GOT3 (cell line): ENCODE measurements around the gene METAP1.
"Not testable (repeated sequence)": the region's sequence is repeated elsewhere in the genome, so short reads cannot be mapped to it uniquely, and the experiment has no call there.

Source experiments
- DNase-seq: peaks from one replicate; lab custom pipeline; 2025; ENCODE audit warnings: mixed read lengths; lab: John Stamatoyannopoulos, UW

The METAP1 gene

GRCh38 chr4:99059550-99059949, 64.0 kb downstream of the METAP1 start:
- DNase-seq, result no peak

GRCh38 chr4:99061048-99061700, 65.7 kb downstream of the METAP1 start:
- DNase-seq, result no peak

DNA sequence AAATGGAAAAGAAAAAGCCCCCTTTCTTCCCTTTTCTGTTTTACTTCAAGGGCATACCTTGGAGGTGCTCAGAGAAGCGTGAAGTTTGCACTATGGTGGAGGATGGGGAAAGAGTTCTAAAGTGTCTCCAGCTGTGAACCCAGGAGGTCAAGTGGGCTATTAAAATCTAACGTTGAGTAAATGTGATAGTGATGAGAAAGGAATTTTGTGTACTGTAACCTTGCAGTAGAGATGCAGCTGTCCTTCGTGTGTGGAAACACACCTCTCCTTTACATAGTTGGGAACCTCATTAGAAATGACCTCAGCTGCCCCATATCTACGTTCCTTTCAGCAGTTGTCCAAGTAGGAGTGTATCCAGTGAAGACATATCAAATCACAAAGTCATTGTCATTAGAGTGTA, 66.6 kb downstream of the METAP1 start:
- no peak for DNase-seq

- DNase-seq, result not testable (repeated sequence)
Measured at GRCh38 chr4:99065521-99065920, 70.0 kb downstream of the METAP1 start.

- DNase-seq, result no peak
Measured at GRCh38 chr4:99067617-99068016, 72.1 kb downstream of the METAP1 start.

DNA sequence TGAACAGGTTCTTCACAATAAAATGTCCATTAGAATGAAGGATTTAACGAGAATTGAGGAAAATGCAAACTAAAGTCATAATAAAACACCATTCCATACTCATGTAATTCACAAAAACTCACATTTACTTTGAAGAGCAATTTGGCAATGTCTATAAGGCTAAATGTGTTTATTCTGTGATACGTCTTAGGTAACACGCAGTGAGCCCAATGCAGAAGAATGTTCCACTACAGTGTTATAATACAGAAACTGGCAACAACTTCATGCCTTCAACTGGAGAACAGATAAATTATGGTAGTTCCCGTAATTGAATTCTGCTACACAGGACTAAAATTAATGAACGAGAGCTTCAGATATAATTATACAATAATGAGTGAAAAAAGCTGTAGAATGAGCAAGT, 75.6 kb downstream of the METAP1 start:
- DNase-seq, result no peak

GRCh38 chr4:99074816-99075215, 79.3 kb downstream of the METAP1 start:
- no peak for DNase-seq

- no peak for DNase-seq
Measured at GRCh38 chr4:99076292-99076976, 80.9 kb downstream of the METAP1 start.

DNA sequence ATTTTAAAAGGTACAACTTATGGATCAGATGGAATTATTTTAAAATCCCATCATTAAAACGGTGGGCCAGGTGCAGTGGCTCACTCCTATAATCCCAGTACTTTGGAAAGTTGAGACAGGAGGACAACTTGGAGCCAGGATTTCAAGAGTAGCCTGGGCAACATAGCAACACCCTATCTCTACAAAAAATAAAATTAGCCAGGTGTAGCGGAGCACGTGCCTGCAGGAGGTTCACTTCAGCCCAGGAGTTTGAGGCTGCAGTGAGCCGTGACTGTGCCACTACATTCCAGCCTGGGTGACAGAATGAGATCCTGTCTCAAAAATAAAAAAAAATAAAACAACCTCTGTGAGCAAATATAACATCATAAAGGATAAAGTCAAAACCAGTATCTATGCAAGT, 81.7 kb downstream of the METAP1 start:
- DNase-seq, result no peak

DNA sequence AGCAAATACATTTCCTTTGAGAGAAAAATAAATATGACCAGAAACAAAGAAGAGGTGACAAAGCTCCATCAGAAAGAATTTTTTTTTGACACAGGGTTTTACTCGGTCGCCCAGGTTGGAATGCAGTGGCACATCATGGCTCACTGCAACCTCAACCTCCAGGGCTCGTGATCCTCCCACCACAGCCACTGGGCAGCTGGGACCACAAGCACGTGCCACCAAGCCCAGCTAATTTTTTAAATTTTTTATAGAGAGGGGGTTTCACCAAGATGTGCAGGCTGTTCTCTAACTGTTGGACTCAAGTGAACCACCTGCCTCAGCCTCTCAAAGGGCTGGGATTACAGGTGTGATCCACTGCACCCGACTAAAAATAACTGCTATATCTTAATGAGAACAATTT, 82.8 kb downstream of the METAP1 start:
- DNase-seq, result no peak

GRCh38 chr4:99078931-99079624, 83.6 kb downstream of the METAP1 start:
- DNase-seq, result no peak

DNA sequence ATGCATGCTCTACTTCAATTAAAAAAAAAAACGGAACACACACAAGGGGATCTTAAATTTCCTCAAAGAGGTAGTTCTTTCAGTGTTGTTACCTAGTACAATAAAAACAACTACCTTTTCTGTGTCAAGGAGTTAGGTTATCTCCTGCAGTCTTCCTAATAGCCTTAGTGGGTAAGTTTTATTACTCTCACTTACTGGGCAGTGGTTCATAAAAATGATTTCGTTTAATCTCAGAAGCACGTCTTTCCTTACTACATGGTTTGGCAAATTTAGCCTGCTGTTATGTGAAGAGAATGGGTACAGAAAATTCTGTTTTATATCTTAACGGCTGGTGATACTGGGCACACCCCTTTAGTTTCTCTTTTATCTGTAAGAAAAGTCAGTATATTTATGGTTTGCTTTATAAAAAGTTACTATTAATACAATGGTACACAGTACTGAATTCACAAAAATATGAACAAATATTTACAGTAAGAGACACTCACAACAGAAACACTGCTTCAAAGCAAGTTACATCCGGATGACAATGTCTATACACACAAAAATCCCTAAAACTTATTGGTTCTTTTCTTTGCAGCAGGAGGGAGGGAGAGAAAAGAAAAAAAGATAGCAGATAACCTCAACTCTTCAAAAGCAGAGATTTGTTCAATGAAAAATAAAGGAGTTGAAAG, 84.2 kb downstream of the METAP1 start:
- no peak for DNase-seq

DNA sequence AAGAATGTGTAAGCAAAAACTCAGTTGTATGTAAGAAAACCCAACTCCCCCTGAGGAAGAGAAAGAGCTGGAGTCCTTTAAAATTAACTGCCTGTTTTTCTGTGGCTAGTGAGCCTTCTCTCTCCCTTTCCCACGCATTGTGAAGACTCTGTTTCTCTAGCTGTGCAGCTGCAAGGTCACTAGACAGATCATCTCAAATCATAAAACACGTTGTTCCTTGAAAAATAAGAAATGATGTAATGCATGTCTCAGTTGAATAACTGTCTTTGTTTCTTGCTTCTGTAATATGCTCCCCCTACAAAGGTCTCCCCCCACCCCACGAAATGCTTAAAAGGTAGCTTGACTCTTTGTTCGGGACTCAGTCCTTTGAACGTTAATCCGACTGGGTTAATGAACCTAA, 85.3 kb downstream of the METAP1 start:
- DNase-seq, result not testable (repeated sequence)

DNA sequence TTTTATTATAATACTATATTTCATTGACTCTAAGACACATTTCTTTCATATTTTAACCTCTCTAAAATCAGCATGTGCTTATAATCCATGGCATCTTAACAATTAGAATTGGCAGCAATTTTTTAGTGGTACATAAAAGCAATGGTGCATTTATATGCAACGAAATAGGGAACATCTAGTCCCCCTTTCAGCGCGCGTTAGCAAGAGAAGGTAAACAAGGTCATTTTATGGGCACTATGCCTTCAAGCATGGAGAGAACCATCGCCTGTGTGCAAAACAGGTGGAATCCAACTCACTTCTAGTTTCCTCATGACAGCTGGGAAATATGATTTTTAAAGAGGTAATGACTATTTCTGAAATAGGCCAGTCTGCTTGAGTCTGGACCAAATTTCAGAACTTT, 86.7 kb downstream of the METAP1 start:
- DNase-seq, result no peak

DNA sequence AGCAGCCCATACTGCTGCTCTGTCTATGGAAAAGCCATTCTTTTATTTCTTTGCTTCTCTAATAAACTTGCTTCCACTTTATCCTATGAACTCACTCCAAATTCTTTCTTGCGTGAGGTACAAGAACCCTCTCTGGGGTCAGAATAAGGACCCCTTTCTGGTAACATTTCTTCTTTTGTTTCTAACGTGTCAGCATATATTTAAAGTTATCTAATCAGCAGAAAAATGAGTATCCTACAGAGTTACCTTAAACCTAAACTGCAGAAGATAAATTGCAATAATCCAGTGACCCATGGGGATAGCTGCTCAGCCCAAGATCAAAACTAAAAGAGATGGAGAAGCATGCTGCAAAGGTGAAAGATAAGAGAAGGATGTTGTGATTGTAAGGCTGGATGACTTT, 89.1 kb downstream of the METAP1 start:
- no peak for DNase-seq

DNA sequence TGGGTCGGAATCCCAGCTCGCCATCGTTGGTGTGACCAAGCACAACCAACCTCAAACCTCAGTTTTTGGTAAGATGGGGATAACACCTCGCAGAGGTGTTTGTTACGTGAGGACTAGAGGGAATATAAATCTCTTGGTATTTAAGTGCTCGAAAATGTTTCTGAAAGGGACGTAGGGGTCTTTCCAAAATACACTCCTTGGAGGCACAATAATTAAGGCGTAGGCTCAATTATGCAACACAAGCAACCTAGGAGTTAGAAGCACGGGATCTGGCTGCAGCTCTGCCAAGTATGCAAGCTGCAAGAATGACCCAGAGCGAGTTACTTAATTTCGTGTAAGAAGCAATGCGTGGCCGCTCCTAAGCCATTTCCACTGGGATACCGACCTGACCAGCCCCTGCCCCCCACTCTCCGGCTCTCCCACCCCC, 92.5 kb downstream of the METAP1 start:
- no peak for DNase-seq

GRCh38 chr4:99088481-99089365, 93.2 kb downstream of the METAP1 start, which contains the start of gene ADH5:
Gene ADH5, minus strand, starts transcription at chr4:99088788. Its CDS starts 88 bp downstream, at chr4:99088700.
- DNase-seq, result peak; percentile 46

DNA sequence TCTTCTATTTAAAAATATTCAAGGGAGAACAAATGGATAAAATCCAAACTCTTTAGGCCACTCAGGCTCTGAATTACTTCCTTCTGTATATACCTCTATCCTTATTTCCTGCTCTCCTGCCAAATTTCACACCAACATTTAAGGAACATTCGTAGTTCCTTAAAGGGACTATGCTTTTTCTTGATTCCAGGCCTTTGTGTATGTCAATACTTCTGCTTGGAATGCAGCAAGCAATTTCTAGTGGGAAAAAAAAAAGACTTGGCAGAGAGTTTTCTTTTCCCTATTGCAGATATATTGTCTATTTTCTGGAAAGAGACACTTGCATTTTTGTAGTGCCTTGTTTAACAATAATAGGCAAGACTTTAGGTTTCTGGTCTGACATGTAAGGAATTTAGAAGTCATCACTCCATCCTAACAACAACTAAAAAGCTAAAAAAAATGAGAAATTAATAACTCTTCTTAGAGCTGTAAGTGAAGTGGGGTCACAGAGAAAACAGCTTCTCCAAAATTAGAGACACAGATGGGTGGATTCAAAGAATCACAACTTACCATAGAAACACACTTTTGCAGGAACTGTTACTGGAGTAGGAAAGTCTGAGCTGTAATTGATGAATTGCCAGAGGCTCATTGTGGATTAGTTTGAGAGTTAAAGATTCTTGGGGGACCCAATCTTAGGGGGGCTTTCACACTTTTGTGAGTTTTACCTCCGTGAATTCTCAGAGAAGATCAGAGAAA, 95.1 kb downstream of the METAP1 start:
- no peak for DNase-seq

- no peak for DNase-seq
Measured at GRCh38 chr4:99091216-99091575, 95.7 kb downstream of the METAP1 start.

DNA sequence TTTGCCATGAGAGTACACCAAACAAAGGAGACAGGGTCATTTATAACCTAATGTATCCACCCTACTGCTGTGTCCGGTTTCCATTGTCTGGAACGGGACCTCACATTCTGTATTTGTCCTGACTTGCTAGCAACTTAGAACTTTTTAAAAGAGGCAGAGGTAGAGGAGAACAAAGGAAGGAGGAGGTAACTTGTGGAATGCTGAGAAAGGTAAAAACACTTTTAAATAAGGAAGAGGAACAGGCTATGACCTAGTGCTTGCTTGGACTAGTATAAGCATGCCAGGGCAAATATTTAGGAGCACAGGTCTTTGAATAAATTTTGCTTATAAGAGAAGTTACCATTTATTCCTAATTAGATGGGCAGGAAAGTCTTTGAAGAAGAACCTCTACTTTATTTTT, 96.3 kb downstream of the METAP1 start:
- not testable (repeated sequence) for DNase-seq

GRCh38 chr4:99099311-99099710, 103.8 kb downstream of the METAP1 start:
- no peak for DNase-seq
